ENCODE data around the gene LBP.
"Not testable (repeated sequence)": the region's sequence is repeated elsewhere in the genome, so short reads cannot be mapped to it uniquely, and the experiment has no call there.

Gene LBP

GRCh38 chr20:38402089-38402488 is 55.8 kb downstream of the LBP start:
- no peak for DNase-seq

GRCh38 chr20:38402816-38403215 is 56.5 kb downstream of the LBP start:
- DNase-seq, result no peak

- DNase-seq, result no peak
Observed at GRCh38 chr20:38404016-38404415, 57.7 kb downstream of the LBP start.

GRCh38 chr20:38405132-38405531 is 58.9 kb downstream of the LBP start:
- no peak for DNase-seq

GRCh38 chr20:38406476-38406875 is 60.2 kb downstream of the LBP start:
- DNase-seq, result no peak

- DNase-seq, result no peak
Observed at GRCh38 chr20:38407321-38407720, 61.0 kb downstream of the LBP start.

- not testable (repeated sequence) for DNase-seq
Observed at GRCh38 chr20:38407822-38408221, 61.5 kb downstream of the LBP start.

GRCh38 chr20:38412877-38413577 is 66.7 kb downstream of the LBP start:
- DNase-seq, result no peak

- no peak for DNase-seq
Observed at GRCh38 chr20:38414769-38415450, 68.6 kb downstream of the LBP start.

- no peak for DNase-seq
Observed at GRCh38 chr20:38418509-38419204, 72.4 kb downstream of the LBP start.

GRCh38 chr20:38420388-38421085 is 74.3 kb downstream of the LBP start:
- no peak for DNase-seq

- no peak for DNase-seq
Observed at GRCh38 chr20:38421915-38422314, 75.6 kb downstream of the LBP start.

GRCh38 chr20:38423541-38423940 is 77.3 kb downstream of the LBP start:
- no peak for DNase-seq

GRCh38 chr20:38424401-38424800 is 78.1 kb downstream of the LBP start:
- DNase-seq, result no peak

- DNase-seq, result no peak
Observed at GRCh38 chr20:38426006-38426897, 80.0 kb downstream of the LBP start.

Data from RPMI8226 (cell line).